Measurements from ENCODE around the gene LAMA5.

DNA sequence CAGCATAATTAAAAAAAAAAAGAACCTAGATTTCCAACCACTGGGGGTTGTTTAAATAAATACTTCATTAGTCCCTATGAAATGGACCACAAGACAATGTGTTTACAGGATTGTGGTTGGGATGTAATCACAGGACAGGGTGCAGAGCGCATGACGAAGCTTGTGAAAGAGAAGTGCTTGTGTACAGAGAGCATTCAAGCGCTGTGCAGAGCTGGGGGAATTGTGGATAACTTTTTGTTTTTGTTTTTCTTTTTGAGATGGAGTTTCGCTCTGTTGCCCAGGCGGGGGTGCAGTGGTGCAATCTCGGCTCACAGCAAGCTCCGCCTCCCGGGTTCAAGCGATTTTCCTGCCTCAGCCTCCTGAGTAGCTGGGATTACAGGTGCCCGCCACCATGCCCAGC lies 22.3 kb downstream of the LAMA5 start:
- no peak for TF ChIP-seq CTCF (IDR thresholded peaks at IDR 0.05; ENCODE audit: insufficient read depth, low read length, poor library complexity, severe bottlenecking)
- TF ChIP-seq EZH2phosphoT487 (conservative IDR thresholded peaks at IDR 0.05; ENCODE audit: low read length) = no peak

All from SU-DHL-6 (cell line).